ENCODE results near the gene PPIE. TPM values are rescaled to one million over a fixed set of nuclear protein-coding genes. Genes with fewer than 3 reads are reported as not detected.

The PPIE gene
- total and polyA plus RNA-seq, 2 of the 4 experiments (the other 2 are of a cell fraction) = 40.9 to 68.1 TPM

GRCh38 chr1:39779821-39780220, 41.1 kb downstream of the PPIE start:
- H3K79me1 ChIP-seq (ENCODE audit: low read depth in 1 of 2, low read length in 2 of 2) = no peaks in the 10 kb centered on the region
- no peak overlapping the region for H4K5ac ChIP-seq (ENCODE audit: low read depth, low read length)
- no TSS peak for BruUV-seq (replicated peaks)
- no peak for TF ChIP-seq RFX5 (IDR thresholded peaks at IDR 0.05; ENCODE audit: low read depth, low read length)
- TF ChIP-seq CHD1 (IDR thresholded peaks at IDR 0.05; ENCODE audit: low read depth, low read length) = no peak
- no peak for TF ChIP-seq CTCF (conservative IDR thresholded peaks at IDR 0.05; ENCODE audit: low read depth, low read length)
- TF ChIP-seq BHLHE40 (IDR thresholded peaks at IDR 0.05; ENCODE audit: low read depth, low read length) = no peak
- no peak for TF ChIP-seq NFE2L2 (IDR thresholded peaks at IDR 0.05; ENCODE audit: low read depth, low read length)
- no peak for TF ChIP-seq POLR2A (IDR thresholded peaks at IDR 0.05; ENCODE audit: low read depth, low read length)
- TF ChIP-seq FOS (IDR thresholded peaks at IDR 0.05; ENCODE audit: low read depth, low read length) = no peak
- no peak for TF ChIP-seq MAZ (IDR thresholded peaks at IDR 0.05; ENCODE audit: borderline replicate concordance, low read depth, low read length)
- no peak for TF ChIP-seq RCOR1 (IDR thresholded peaks at IDR 0.05; ENCODE audit: insufficient replicate concordance, low read length)
- no peak for TF ChIP-seq USF2 (IDR thresholded peaks at IDR 0.05; ENCODE audit: low read depth, low read length)
- no peak for TF ChIP-seq MXI1 (IDR thresholded peaks at IDR 0.05; ENCODE audit: borderline replicate concordance, low read depth, low read length)
- TF ChIP-seq MAFK (IDR thresholded peaks at IDR 0.05; ENCODE audit: low read depth, low read length) = no peak
- no peak for TF ChIP-seq SMC3 (IDR thresholded peaks at IDR 0.05; ENCODE audit: low read depth, low read length)
- TF ChIP-seq ELK1 (IDR thresholded peaks at IDR 0.05; ENCODE audit: borderline replicate concordance, low read depth, low read length) = no peak
- TF ChIP-seq CEBPB (IDR thresholded peaks at IDR 0.05; ENCODE audit: low read depth, low read length) = no peak
- TF ChIP-seq RAD21 (IDR thresholded peaks at IDR 0.05; ENCODE audit: low read length) = no peak
- no peak overlapping the region for H2BK15ac ChIP-seq (ENCODE audit: low read depth, low read length)
- H3K4me3 ChIP-seq (ENCODE audit: insufficient read depth, low read depth, low read length) = no peak overlapping the region
- intact Hi-C loops (cut with micrococcal nuclease) = no loop called here
- no peak overlapping the region for H3K4ac ChIP-seq (ENCODE audit: low read depth, low read length)
- H2BK120ac ChIP-seq (ENCODE audit: low read depth, low read length) = no peak overlapping the region
- in situ Hi-C loops (cut with MboI; ENCODE audit: low sequenced_read_pairs) = no loop called here
- H3K23ac ChIP-seq (ENCODE audit: low read depth, low read length) = no peak overlapping the region
- no peak overlapping the region for H2AFZ ChIP-seq (replicated peaks; ENCODE audit: low read length, poor library complexity)
- H3K4me1 ChIP-seq (ENCODE audit: control insufficient read depth, insufficient read depth, low read length) = no peaks in the 10 kb centered on the region
- H3K4me2 ChIP-seq (ENCODE audit: low read depth, low read length) = no peak overlapping the region
- H3K27me3 ChIP-seq (ENCODE audit: control insufficient read depth, insufficient read depth, low read length) = peaks cover 46% of the 10 kb centered on the region
- no peaks in the 10 kb centered on the region for H3K9me3 ChIP-seq (ENCODE audit: control insufficient read depth, insufficient read depth, low read length)
- dilution Hi-C loops (cut with HindIII; ENCODE audit: low sequenced_read_pairs, unreplicated experiment) = no loop called here
- no peaks in the 10 kb centered on the region for H3K9me1 ChIP-seq (ENCODE audit: insufficient read depth, low read length)
- no peak overlapping the region for H2BK20ac ChIP-seq (ENCODE audit: low read depth, low read length)
- H2BK5ac ChIP-seq (ENCODE audit: low read depth, low read length, poor library complexity, severe bottlenecking) = no peak overlapping the region
- H3K56ac ChIP-seq (ENCODE audit: extremely low read depth, insufficient read depth, low read length) = no peak overlapping the region
- H4K8ac ChIP-seq (ENCODE audit: low read depth in 2 of 2, low read length in 2 of 2) = no peak overlapping the region
- no peak overlapping the region for H4K91ac ChIP-seq (ENCODE audit: insufficient read depth, low read depth, low read length)
- 74% methylated on average over 3 of the region's 5 CpGs; no CpG with 5 or more reads in 1 of the 2 experiments for WGBS, 2 experiments (ENCODE audit: extremely low coverage in 2 of 2, insufficient read length in 1 of 2)
- no peak overlapping the region for H3K14ac ChIP-seq (replicated peaks; ENCODE audit: low read depth, low read length)
- no peak overlapping the region for H3K27ac ChIP-seq (ENCODE audit: insufficient read depth, low read length)
- no peak overlapping the region for H2AK9ac ChIP-seq (replicated peaks; ENCODE audit: low read depth, low read length, poor library complexity)
- H3K18ac ChIP-seq (ENCODE audit: low read depth, low read length) = no peak overlapping the region
- H3K9ac ChIP-seq (ENCODE audit: low read depth, low read length) = no peak overlapping the region
- DNase-seq = no peak
- no peak for ATAC-seq (ENCODE audit: low read depth)
- ChIA-PET POLR2A (ENCODE audit: unreplicated experiment) (no interaction called here), CTCF (no interaction called here)
- no peaks in the 10 kb centered on the region for H4K20me1 ChIP-seq (ENCODE audit: insufficient read depth, low read length)
- H2AK5ac ChIP-seq (ENCODE audit: low read depth, low read length) = no peak overlapping the region
- no peaks in the 10 kb centered on the region for H3K36me3 ChIP-seq (ENCODE audit: control insufficient read depth, insufficient read depth, low read length)

Data from IMR-90 (cell line).